Mesendoderm (in vitro differentiated cells): ENCODE data around the gene MYB.

Source experiments
- DNase-seq: peaks from one replicate; pipeline ENCODE4 v3.0.0; 2013
- H2AK5ac ChIP-seq: 2 replicates; pipeline ENCODE4 v1.6.1; 2013; ENCODE audit warnings: low read length, inconsistent platforms
- H2BK120ac ChIP-seq: 2 replicates; pipeline ENCODE4 v1.6.1; 2013; ENCODE audit warnings: low read depth, mild to moderate bottlenecking, low read length, moderate library complexity, mixed read lengths
- H2BK15ac ChIP-seq: replicated peaks from 2 replicates; pipeline ENCODE4 v1.6.1; 2013; ENCODE audit warnings: low read depth, mild to moderate bottlenecking, moderate library complexity
- H2BK5ac ChIP-seq: 2 replicates; pipeline ENCODE4 v1.6.1; 2013; ENCODE audit warnings: low read length, inconsistent platforms
- H3K18ac ChIP-seq: 2 replicates; pipeline ENCODE4 v1.6.1; 2013; ENCODE audit warnings: mild to moderate bottlenecking, low read length, mixed read lengths
- H3K23ac ChIP-seq: one replicate; pipeline ENCODE4 v1.6.1; 2013; ENCODE audit warnings: low read length
- H3K27ac ChIP-seq: 2 replicates; pipeline ENCODE4 v1.5.1; 2013; ENCODE audit warnings: low read depth, mild to moderate bottlenecking, inconsistent platforms, low read length, moderate library complexity
- H3K27me3 ChIP-seq: 2 replicates; pipeline ENCODE4 v1.6.1; 2013; ENCODE audit warnings: low read length, control low read depth, mild to moderate bottlenecking, inconsistent platforms; ENCODE audit not compliant: insufficient read depth, poor library complexity
- H3K36me3 ChIP-seq: 2 replicates; pipeline ENCODE4 v1.6.1; 2013; ENCODE audit warnings: low read length, inconsistent platforms; ENCODE audit not compliant: control insufficient read depth, insufficient read depth
- H3K4ac ChIP-seq: one replicate; pipeline ENCODE4 v1.6.1; 2013; ENCODE audit warnings: low read depth, mild to moderate bottlenecking, low read length, moderate library complexity
- H3K4me1 ChIP-seq: 2 replicates; pipeline ENCODE4 v1.6.1; 2013; ENCODE audit warnings: low read depth, low read length, inconsistent platforms; ENCODE audit not compliant: control insufficient read depth
- H3K4me2 ChIP-seq: 2 replicates; pipeline ENCODE4 v1.6.1; 2013; ENCODE audit warnings: low read length
- H3K4me3 ChIP-seq: 2 replicates; pipeline ENCODE4 v1.5.1; 2013; ENCODE audit warnings: mild to moderate bottlenecking, low read length
- H3K56ac ChIP-seq: one replicate; pipeline ENCODE4 v1.6.1; 2013; ENCODE audit warnings: low read length
- H3K79me1 ChIP-seq: 2 replicates; pipeline ENCODE4 v1.6.1; 2013; ENCODE audit warnings: low read length, inconsistent platforms
- H3K79me2 ChIP-seq: 2 replicates; pipeline ENCODE4 v1.6.1; 2013; ENCODE audit warnings: mild to moderate bottlenecking, low read length; ENCODE audit not compliant: control insufficient read depth, insufficient read depth
- H3K9ac ChIP-seq: 2 replicates; pipeline ENCODE4 v1.6.1; 2013; ENCODE audit warnings: low read length, inconsistent platforms
- H4K5ac ChIP-seq: one replicate; pipeline ENCODE4 v1.6.1; 2013; ENCODE audit warnings: low read length
- H4K8ac ChIP-seq: one replicate; pipeline ENCODE4 v1.6.1; 2013; ENCODE audit warnings: low read depth, mild to moderate bottlenecking, control low read depth, low read length, moderate library complexity
- WGBS: extraction: QIAGEN DNeasy Blood & Tissue Kit; methylation state at CpG from one replicate; pipeline ENCODE4 v1.1.7; 2013; ENCODE audit warnings: low lambda C conversion rate, missing lambda C conversion rate; ENCODE audit not compliant: insufficient coverage; ENCODE audit errors: extremely low coverage; 5-methylcytosine and 5-hydroxymethylcytosine counted together

MYB gene

DNA sequence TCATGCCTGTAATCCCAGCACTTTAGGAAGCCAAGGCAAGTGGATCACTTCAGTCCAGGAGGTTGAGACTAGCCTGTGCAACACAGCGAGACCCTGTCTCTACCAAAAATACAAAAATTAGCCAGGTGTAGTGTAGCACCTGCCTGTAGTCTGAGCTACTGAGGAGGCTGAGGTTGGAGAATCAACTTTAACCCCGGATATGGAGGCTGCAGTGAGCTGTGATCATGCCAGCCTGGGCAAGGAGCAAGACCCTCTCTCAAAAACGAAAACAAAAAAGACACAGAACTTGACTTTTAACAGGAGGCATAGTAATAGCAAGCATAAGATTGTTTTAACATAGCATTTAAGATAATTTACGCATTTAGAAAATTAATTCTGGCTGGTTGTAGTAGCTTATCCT is 32.5 kb downstream of the MYB start:
- no peak overlapping the region for H4K8ac ChIP-seq
- no peak overlapping the region for H2AK5ac ChIP-seq
- no peak overlapping the region for H3K4ac ChIP-seq
- no peaks in the 10 kb centered on the region for H3K79me2 ChIP-seq
- no peak overlapping the region for H3K4me2 ChIP-seq
- H3K4me1 ChIP-seq, result no peaks in the 10 kb centered on the region
- no peak overlapping the region for H3K27ac ChIP-seq
- H3K36me3 ChIP-seq, result no peaks in the 10 kb centered on the region
- H4K5ac ChIP-seq, result no peak overlapping the region
- no CpG with 5 or more reads among the region's 4 CpGs for WGBS
- H3K18ac ChIP-seq, result no peak overlapping the region
- H2BK5ac ChIP-seq, result no peak overlapping the region
- no peak overlapping the region for H2BK120ac ChIP-seq
- H3K79me1 ChIP-seq, result no peaks in the 10 kb centered on the region
- no peak overlapping the region for H3K56ac ChIP-seq
- H3K4me3 ChIP-seq, result no peak overlapping the region
- DNase-seq, result no peak
- no peak overlapping the region for H3K9ac ChIP-seq
- no peak overlapping the region for H2BK15ac ChIP-seq
- no peaks in the 10 kb centered on the region for H3K27me3 ChIP-seq
- no peak overlapping the region for H3K23ac ChIP-seq

- Histone ChIP-seq H3K4me1 (no peaks in the 10 kb centered on the region), H4K5ac (no peak overlapping the region)
- WGBS, result no CpG with 5 or more reads among the region's 3 CpGs
Measured at GRCh38 chr6:135215160-135215559, 34.1 kb downstream of the MYB start.

DNA sequence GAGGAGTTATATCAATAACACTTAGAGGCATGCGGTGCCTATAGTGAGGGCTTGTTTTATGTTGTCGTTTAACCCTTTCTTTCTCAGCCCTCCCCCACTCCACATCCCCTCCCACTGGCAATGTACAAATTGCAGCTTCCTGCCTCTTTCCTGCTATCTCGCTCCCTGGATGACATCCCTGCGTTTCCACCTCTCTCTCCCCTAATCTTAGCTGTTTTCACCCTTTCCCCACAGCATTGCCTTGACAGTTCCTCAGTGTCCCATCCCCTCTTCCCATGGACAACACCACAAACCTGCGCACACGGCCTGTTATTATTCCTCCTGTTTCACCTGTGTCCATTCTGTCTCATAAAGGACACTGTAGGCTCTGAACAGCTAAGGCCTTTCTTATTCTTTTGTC is 34.5 kb downstream of the MYB start:
- Histone ChIP-seq H2AK5ac (no peak overlapping the region), H2BK120ac (no peak overlapping the region), H3K79me2 (no peaks in the 10 kb centered on the region), H3K56ac (no peak overlapping the region), H2BK15ac (no peak overlapping the region), H3K4me1 (no peaks in the 10 kb centered on the region), H3K79me1 (no peaks in the 10 kb centered on the region), H3K4me3 (no peak overlapping the region), H3K27ac (no peak overlapping the region), H3K4ac (no peak overlapping the region), H3K23ac (no peak overlapping the region), H3K27me3 (no peaks in the 10 kb centered on the region), H3K4me2 (no peak overlapping the region), H3K18ac (no peak overlapping the region), H4K8ac (no peak overlapping the region), H2BK5ac (no peak overlapping the region), H3K36me3 (no peaks in the 10 kb centered on the region), H4K5ac (no peak overlapping the region), H3K9ac (no peak overlapping the region)
- DNase-seq, result no peak
- no CpG with 5 or more reads among the region's 6 CpGs for WGBS

More at GRCh38 chr6:135215160-135215559, 34.1 kb downstream of the MYB start:
- Histone ChIP-seq H2BK120ac (no peak overlapping the region), H3K79me2 (no peaks in the 10 kb centered on the region), H2BK15ac (no peak overlapping the region), H3K23ac (no peak overlapping the region), H4K8ac (no peak overlapping the region), H3K18ac (no peak overlapping the region), H3K79me1 (no peaks in the 10 kb centered on the region), H2AK5ac (no peak overlapping the region), H3K27ac (no peak overlapping the region), H2BK5ac (no peak overlapping the region), H3K4me3 (no peak overlapping the region), H3K9ac (no peak overlapping the region), H3K4ac (no peak overlapping the region), H3K36me3 (no peaks in the 10 kb centered on the region), H3K4me2 (no peak overlapping the region), H3K56ac (no peak overlapping the region), H3K27me3 (no peaks in the 10 kb centered on the region)
- no peak for DNase-seq

DNA sequence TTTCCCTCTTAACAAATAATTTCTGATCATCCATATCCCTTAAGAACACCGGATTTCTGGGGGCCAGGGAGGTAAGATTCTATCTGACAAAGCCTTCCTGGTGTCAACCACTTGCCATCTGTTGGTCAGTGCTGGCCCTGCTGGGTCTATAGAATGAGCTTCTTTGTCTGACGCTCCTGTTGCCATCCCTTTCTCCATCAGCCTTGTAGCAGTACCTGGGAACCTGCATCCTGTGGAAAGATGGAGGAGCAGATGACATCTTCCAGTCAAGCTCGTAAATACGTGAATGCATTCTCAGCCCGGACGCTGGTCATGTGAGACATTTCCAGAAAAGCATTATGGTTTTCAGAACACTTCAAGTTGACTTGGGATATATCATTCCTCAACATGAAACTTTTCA is 36.6 kb downstream of the MYB start:
- Histone ChIP-seq H4K8ac (no peak overlapping the region), H3K23ac (no peak overlapping the region), H2BK15ac (no peak overlapping the region), H2AK5ac (no peak overlapping the region), H2BK5ac (no peak overlapping the region), H3K18ac (no peak overlapping the region), H3K36me3 (no peaks in the 10 kb centered on the region), H3K4me2 (no peak overlapping the region), H3K4me3 (no peak overlapping the region), H3K79me1 (no peaks in the 10 kb centered on the region), H3K4ac (no peak overlapping the region), H3K27me3 (no peaks in the 10 kb centered on the region), H2BK120ac (no peak overlapping the region), H4K5ac (no peak overlapping the region), H3K9ac (no peak overlapping the region), H3K27ac (no peak overlapping the region), H3K79me2 (no peaks in the 10 kb centered on the region), H3K4me1 (no peaks in the 10 kb centered on the region), H3K56ac (no peak overlapping the region)
- DNase-seq, result no peak
- WGBS, result no CpG with 5 or more reads among the region's 6 CpGs

DNA sequence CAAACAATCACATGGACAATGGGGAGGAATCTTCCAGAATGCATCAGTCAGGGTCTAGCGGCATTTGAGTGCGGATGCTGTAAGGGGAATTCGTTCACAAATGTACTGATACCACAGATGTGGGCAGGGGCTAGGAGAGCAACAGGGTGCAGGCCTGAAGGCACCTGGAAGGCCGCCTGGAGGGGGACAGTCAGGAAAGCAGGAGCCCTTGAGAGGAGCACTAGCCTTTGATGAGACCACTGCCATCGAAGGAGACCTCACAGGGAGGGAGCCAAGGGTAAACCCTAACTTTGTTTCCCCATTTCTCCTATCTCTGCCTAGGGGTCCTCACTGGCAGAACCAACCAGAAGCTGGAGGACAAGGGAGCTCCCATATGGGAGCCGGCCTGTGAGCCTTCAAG is 38.2 kb downstream of the MYB start:
- Histone ChIP-seq H2AK5ac (no peak overlapping the region), H2BK5ac (no peak overlapping the region), H2BK15ac (no peak overlapping the region), H3K4me2 (no peak overlapping the region), H3K18ac (no peak overlapping the region), H3K9ac (no peak overlapping the region), H3K36me3 (no peaks in the 10 kb centered on the region), H3K23ac (no peak overlapping the region), H2BK120ac (no peak overlapping the region), H3K4me3 (no peak overlapping the region), H4K8ac (no peak overlapping the region), H4K5ac (no peak overlapping the region), H3K27me3 (no peaks in the 10 kb centered on the region), H3K79me1 (no peaks in the 10 kb centered on the region), H3K4ac (no peak overlapping the region), H3K27ac (no peak overlapping the region), H3K79me2 (no peaks in the 10 kb centered on the region), H3K56ac (no peak overlapping the region), H3K4me1 (no peaks in the 10 kb centered on the region)
- no peak for DNase-seq
- no CpG with 5 or more reads among the region's 6 CpGs for WGBS

DNA sequence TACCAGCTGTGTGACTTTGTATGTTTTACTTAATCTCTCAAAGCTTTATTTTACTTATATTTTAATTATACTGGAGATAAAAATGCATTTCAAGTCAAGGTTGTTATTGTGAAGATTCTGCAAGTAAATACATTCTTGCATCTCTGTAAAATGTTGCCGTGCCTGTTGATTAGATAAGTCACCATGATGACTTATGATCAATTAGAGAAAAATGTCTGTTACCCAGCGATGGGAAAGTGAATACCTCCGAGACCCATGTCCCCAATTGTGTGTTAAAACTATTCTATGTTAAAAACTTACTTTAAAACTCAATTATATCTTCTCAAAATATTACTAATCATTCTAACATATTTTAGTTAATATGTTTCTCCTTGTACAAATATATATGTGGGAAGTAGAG is 39.9 kb downstream of the MYB start:
- no CpG with 5 or more reads among the region's 3 CpGs for WGBS
- Histone ChIP-seq H2BK120ac (no peak overlapping the region), H3K56ac (no peak overlapping the region), H3K27ac (no peak overlapping the region), H4K5ac (no peak overlapping the region), H3K4me3 (no peak overlapping the region), H2BK5ac (no peak overlapping the region), H3K23ac (no peak overlapping the region), H3K36me3 (no peaks in the 10 kb centered on the region), H3K4me1 (no peaks in the 10 kb centered on the region), H4K8ac (no peak overlapping the region), H3K4me2 (no peak overlapping the region), H3K4ac (no peak overlapping the region), H3K18ac (no peak overlapping the region), H3K79me1 (no peaks in the 10 kb centered on the region), H2AK5ac (no peak overlapping the region), H3K27me3 (no peaks in the 10 kb centered on the region), H2BK15ac (no peak overlapping the region), H3K9ac (no peak overlapping the region), H3K79me2 (no peaks in the 10 kb centered on the region)
- no peak for DNase-seq
